Measurements from ENCODE around the gene ECSCR.
A peak's percentile ranks its signal among the peaks of the same experiment; 100 is the strongest.

Gene ECSCR

GRCh38 chr5:139438707-139439012 is 23.9 kb downstream of the ECSCR start:
- TF ChIP-seq CTCF (IDR thresholded peaks at IDR 0.05; ENCODE audit: insufficient read depth, missing control alignments) = no peak
- DNase-seq (ENCODE audit: insufficient read length, low spot score) = no peak
- no peak for FAIRE-seq

- TF ChIP-seq CTCF (IDR thresholded peaks at IDR 0.05; ENCODE audit: insufficient read depth, missing control alignments) = no peak
- DNase-seq (ENCODE audit: insufficient read length, low spot score) = no peak
- FAIRE-seq = no peak
These were observed 26.9 kb downstream of the ECSCR start for GRCh38 chr5:139435676-139436075.

- FAIRE-seq (no peak), DNase-seq (ENCODE audit: insufficient read length, low spot score) (no peak)
- TF ChIP-seq CTCF (IDR thresholded peaks at IDR 0.05; ENCODE audit: insufficient read depth, missing control alignments) = no peak
These were observed 30.8 kb downstream of the ECSCR start for GRCh38 chr5:139431706-139432105.

DNA sequence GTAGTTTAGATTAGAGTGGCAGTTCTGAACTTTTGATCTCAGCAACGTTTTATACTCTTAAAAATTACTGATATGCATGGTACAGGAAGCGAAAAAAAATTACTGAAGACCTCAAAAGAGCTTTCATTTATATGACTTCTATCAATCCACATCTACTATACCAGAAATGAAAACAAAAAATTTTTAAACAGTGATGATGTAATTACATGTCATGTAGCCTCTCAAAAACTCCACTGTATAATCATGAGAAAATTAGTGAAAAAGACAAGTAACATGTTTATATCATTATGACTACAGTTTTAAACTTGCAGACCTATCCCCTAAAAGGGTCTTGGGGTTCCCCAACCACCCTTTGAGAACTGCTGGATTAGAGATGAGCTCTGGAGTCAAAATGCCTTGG is 32.5 kb downstream of the ECSCR start:
- FAIRE-seq (no peak), DNase-seq (ENCODE audit: insufficient read length, low spot score) (no peak)
- no peak for TF ChIP-seq CTCF (IDR thresholded peaks at IDR 0.05; ENCODE audit: insufficient read depth, missing control alignments)

GRCh38 chr5:139426203-139426885 is 36.2 kb downstream of the ECSCR start:
- DNase-seq (ENCODE audit: insufficient read length, low spot score) = no peak
- FAIRE-seq = no peak
- TF ChIP-seq CTCF (IDR thresholded peaks at IDR 0.05; ENCODE audit: insufficient read depth, missing control alignments) = no peak

GRCh38 chr5:139425497-139425896 is 37.0 kb downstream of the ECSCR start:
- DNase-seq (ENCODE audit: insufficient read length, low spot score) (no peak), FAIRE-seq (no peak)
- TF ChIP-seq CTCF (IDR thresholded peaks at IDR 0.05; ENCODE audit: insufficient read depth, missing control alignments) = no peak

DNA sequence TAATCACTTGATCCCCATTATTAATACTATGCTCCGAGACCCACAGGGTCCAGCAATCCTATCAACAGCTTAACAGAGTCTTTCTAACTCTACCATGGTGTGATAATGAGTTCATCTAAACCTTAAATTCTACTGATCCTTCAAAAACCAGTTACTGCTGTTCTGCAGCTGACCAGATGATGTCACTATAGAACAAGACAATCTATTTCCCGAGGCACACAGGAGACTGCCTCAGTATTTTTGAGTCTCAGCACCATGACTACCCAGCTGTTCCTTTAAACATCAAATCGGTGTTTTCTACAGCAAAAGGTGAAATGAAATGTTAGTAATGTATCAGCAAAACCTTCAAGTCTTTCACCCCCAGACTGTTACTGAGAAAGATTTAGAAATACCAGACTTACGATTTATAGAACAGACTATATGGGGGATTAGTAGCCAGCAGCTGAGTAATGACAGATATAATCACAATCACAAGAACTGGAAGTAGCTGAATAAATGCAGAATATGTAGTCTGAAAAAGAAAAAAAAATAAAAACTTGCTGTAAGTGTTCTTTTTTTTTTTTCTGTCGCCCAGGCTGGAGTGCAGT is 40.1 kb downstream of the ECSCR start:
- peak; percentile 99 for TF ChIP-seq CTCF (IDR thresholded peaks at IDR 0.05; ENCODE audit: insufficient read depth, missing control alignments)
- FAIRE-seq (peak; percentile 58), DNase-seq (ENCODE audit: insufficient read length, low spot score) (peak; percentile 76)
